IPS-15b (cell line): ENCODE results near the gene RSBN1L.

ENCODE experiments used
- H3K27me3 ChIP-seq: one replicate; pipeline ENCODE4 v1.6.1; 2013; ENCODE audit warnings: low read length; ENCODE audit not compliant: control insufficient read depth, insufficient read depth
- H3K36me3 ChIP-seq: one replicate; pipeline ENCODE4 v1.6.1; 2013; ENCODE audit warnings: low read length; ENCODE audit not compliant: control insufficient read depth, insufficient read depth
- H3K4me1 ChIP-seq: one replicate; pipeline ENCODE4 v1.6.1; 2013; ENCODE audit warnings: mild to moderate bottlenecking, low read length; ENCODE audit not compliant: control insufficient read depth, insufficient read depth
- H3K4me3 ChIP-seq: one replicate; pipeline ENCODE4 v1.5.1; 2013; ENCODE audit warnings: low read depth, low read length
- H3K9ac ChIP-seq: one replicate; pipeline ENCODE4 v1.6.1; 2013; ENCODE audit warnings: low read depth, mild to moderate bottlenecking, low read length
- H3K9me3 ChIP-seq: one replicate; pipeline ENCODE4 v1.6.1; 2013; ENCODE audit warnings: mild to moderate bottlenecking, low read length; ENCODE audit not compliant: control insufficient read depth, insufficient read depth

Gene RSBN1L

GRCh38 chr7:77799078-77799964 lies 103.1 kb downstream of the RSBN1L start:
- Histone ChIP-seq H3K9ac (peak overlapping the region; percentile 43), H3K36me3 (no peaks in the 10 kb centered on the region), H3K4me3 (peak overlapping the region; percentile 95), H3K27me3 (no peaks in the 10 kb centered on the region), H3K9me3 (no peaks in the 10 kb centered on the region), H3K4me1 (peaks cover 3% of the 10 kb centered on the region)

- Histone ChIP-seq H3K4me1 (peaks cover 3% of the 10 kb centered on the region), H3K4me3 (no peak overlapping the region), H3K36me3 (no peaks in the 10 kb centered on the region)
Observed at GRCh38 chr7:77800158-77800557, 103.9 kb downstream of the RSBN1L start.

GRCh38 chr7:77800730-77801129 lies 104.5 kb downstream of the RSBN1L start:
- Histone ChIP-seq H3K9ac (no peak overlapping the region), H3K9me3 (no peaks in the 10 kb centered on the region), H3K4me3 (no peak overlapping the region), H3K4me1 (peaks cover 3% of the 10 kb centered on the region), H3K27me3 (no peaks in the 10 kb centered on the region), H3K36me3 (no peaks in the 10 kb centered on the region)

More at GRCh38 chr7:77800158-77800557, 103.9 kb downstream of the RSBN1L start:
- Histone ChIP-seq H3K27me3 (no peaks in the 10 kb centered on the region), H3K9ac (no peak overlapping the region), H3K9me3 (no peaks in the 10 kb centered on the region)

- Histone ChIP-seq H3K27me3 (no peaks in the 10 kb centered on the region), H3K9me3 (no peaks in the 10 kb centered on the region), H3K4me3 (no peak overlapping the region), H3K36me3 (no peaks in the 10 kb centered on the region), H3K9ac (no peak overlapping the region), H3K4me1 (peaks cover 3% of the 10 kb centered on the region)
Observed at GRCh38 chr7:77802557-77803405, 106.5 kb downstream of the RSBN1L start.

GRCh38 chr7:77806425-77806824 lies 110.2 kb downstream of the RSBN1L start:
- Histone ChIP-seq H3K27me3 (no peaks in the 10 kb centered on the region), H3K9ac (no peak overlapping the region), H3K36me3 (no peaks in the 10 kb centered on the region), H3K9me3 (no peaks in the 10 kb centered on the region), H3K4me1 (no peaks in the 10 kb centered on the region), H3K4me3 (no peak overlapping the region)

GRCh38 chr7:77808517-77808916 lies 112.3 kb downstream of the RSBN1L start:
- Histone ChIP-seq H3K9me3 (no peaks in the 10 kb centered on the region), H3K4me1 (no peaks in the 10 kb centered on the region), H3K27me3 (no peaks in the 10 kb centered on the region), H3K9ac (no peak overlapping the region), H3K4me3 (no peak overlapping the region), H3K36me3 (no peaks in the 10 kb centered on the region)

GRCh38 chr7:77811516-77812289 lies 115.4 kb downstream of the RSBN1L start:
- Histone ChIP-seq H3K4me3 (no peak overlapping the region), H3K9ac (no peak overlapping the region), H3K36me3 (no peaks in the 10 kb centered on the region), H3K9me3 (no peaks in the 10 kb centered on the region), H3K27me3 (no peaks in the 10 kb centered on the region), H3K4me1 (no peaks in the 10 kb centered on the region)

- Histone ChIP-seq H3K9ac (no peak overlapping the region), H3K9me3 (no peaks in the 10 kb centered on the region), H3K36me3 (no peaks in the 10 kb centered on the region)
Observed at GRCh38 chr7:77812290-77812685, 116.0 kb downstream of the RSBN1L start.

GRCh38 chr7:77813180-77813579 lies 116.9 kb downstream of the RSBN1L start:
- Histone ChIP-seq H3K4me3 (no peak overlapping the region), H3K27me3 (no peaks in the 10 kb centered on the region), H3K4me1 (no peaks in the 10 kb centered on the region), H3K9me3 (no peaks in the 10 kb centered on the region), H3K36me3 (no peaks in the 10 kb centered on the region), H3K9ac (no peak overlapping the region)

More at GRCh38 chr7:77812290-77812685, 116.0 kb downstream of the RSBN1L start:
- H3K4me3 ChIP-seq, result no peak overlapping the region
- H3K4me1 ChIP-seq, result no peaks in the 10 kb centered on the region
- H3K27me3 ChIP-seq, result no peaks in the 10 kb centered on the region

GRCh38 chr7:77819021-77819420 lies 122.8 kb downstream of the RSBN1L start:
- no peaks in the 10 kb centered on the region for H3K9me3 ChIP-seq
- H3K36me3 ChIP-seq, result no peaks in the 10 kb centered on the region

GRCh38 chr7:77820967-77821366 lies 124.7 kb downstream of the RSBN1L start:
- Histone ChIP-seq H3K4me1 (no peaks in the 10 kb centered on the region), H3K4me3 (no peak overlapping the region)

More at GRCh38 chr7:77819021-77819420, 122.8 kb downstream of the RSBN1L start:
- Histone ChIP-seq H3K9ac (no peak overlapping the region), H3K4me1 (no peaks in the 10 kb centered on the region), H3K27me3 (no peaks in the 10 kb centered on the region), H3K4me3 (no peak overlapping the region)

More at GRCh38 chr7:77820967-77821366, 124.7 kb downstream of the RSBN1L start:
- no peak overlapping the region for H3K9ac ChIP-seq
- no peaks in the 10 kb centered on the region for H3K27me3 ChIP-seq
- H3K36me3 ChIP-seq, result no peaks in the 10 kb centered on the region
- no peaks in the 10 kb centered on the region for H3K9me3 ChIP-seq
